Keratinocyte (primary cell): Measurements from ENCODE around the gene GRM7. TPM values are rescaled to one million over a fixed set of nuclear protein-coding genes. Genes with fewer than 3 reads are reported as not detected.

ENCODE experiments used
- DNase-seq: peaks from one replicate; pipeline ENCODE4 v3.0.0-alpha.2; 2011; ENCODE audit warnings: low read depth, missing footprints, low spot score
- FAIRE-seq: peaks from 2 replicates; lab custom pipeline; 2011; peaks lifted over from hg19 to GRCh38; lab: Jason Lieb, UNC
- H2AFZ ChIP-seq: 2 replicates; pipeline ENCODE4 v1.6.0; 2012; ENCODE audit warnings: low read length, control low read depth, inconsistent platforms; ENCODE audit not compliant: control insufficient read depth
- H3K27ac ChIP-seq: 2 replicates; pipeline ENCODE4 v1.5.1; 2011; ENCODE audit warnings: low read length; ENCODE audit not compliant: control insufficient read depth, insufficient read depth
- H3K27me3 ChIP-seq: 3 replicates; pipeline ENCODE4 v1.6.0; 2011; ENCODE audit warnings: low read length; ENCODE audit not compliant: control insufficient read depth, insufficient read depth; ENCODE audit errors: extremely low read depth
- H3K36me3 ChIP-seq, 2 experiments: 2 replicates in 1 of 2; 3 replicates in 1 of 2; pipeline ENCODE4 v1.5.1; 2011; ENCODE audit warnings: low read length in 2 of 2, mild to moderate bottlenecking in 1 of 2; ENCODE audit not compliant: control insufficient read depth in 2 of 2, insufficient read depth in 2 of 2; ENCODE audit errors: extremely low read depth in 1 of 2
- H3K4me1 ChIP-seq: 3 replicates; pipeline ENCODE4 v1.5.1; 2011; ENCODE audit warnings: low read length; ENCODE audit not compliant: control insufficient read depth, insufficient read depth; ENCODE audit errors: extremely low read depth
- H3K4me2 ChIP-seq: 3 replicates; pipeline ENCODE4 v1.6.0; 2011; ENCODE audit warnings: low read depth, low read length; ENCODE audit not compliant: control insufficient read depth, insufficient read depth; ENCODE audit errors: extremely low read depth
- H3K4me3 ChIP-seq, 3 experiments: fragments of 200-600 bp in 1 of 3; sonication (generic) in 1 of 3; 2 replicates in 2 of 3; 3 replicates in 1 of 3; pipeline ENCODE4 v1.5.1; 2011 to 2016; ENCODE audit warnings: low read length in 3 of 3, mild to moderate bottlenecking in 3 of 3, control low read depth in 2 of 3, inconsistent platforms in 1 of 3, low read depth in 1 of 3, mixed read lengths in 1 of 3, mixed run types in 1 of 3, moderate library complexity in 1 of 3; ENCODE audit not compliant: control insufficient read depth in 2 of 3, insufficient read depth in 2 of 3; ENCODE audit errors: extremely low read depth in 1 of 3
- H3K79me2 ChIP-seq: 2 replicates; pipeline ENCODE4 v1.6.0; 2012; ENCODE audit warnings: low read length; ENCODE audit not compliant: control insufficient read depth, insufficient read depth
- H3K9ac ChIP-seq: 3 replicates; pipeline ENCODE4 v1.6.0; 2011; ENCODE audit warnings: low read length; ENCODE audit not compliant: control insufficient read depth, insufficient read depth; ENCODE audit errors: extremely low read depth
- H3K9me1 ChIP-seq: 3 replicates; pipeline ENCODE4 v1.6.0; 2011; ENCODE audit warnings: low read length; ENCODE audit not compliant: control insufficient read depth, insufficient read depth; ENCODE audit errors: extremely low read depth
- H3K9me3 ChIP-seq: 2 replicates; pipeline ENCODE4 v1.5.1; 2012; ENCODE audit warnings: low read depth, low read length; ENCODE audit not compliant: control insufficient read depth
- H4K20me1 ChIP-seq: 3 replicates; pipeline ENCODE4 v1.6.0; 2011; ENCODE audit warnings: low read length; ENCODE audit not compliant: control insufficient read depth, insufficient read depth; ENCODE audit errors: extremely low read depth
- CTCF ChIP-seq, 3 experiments: IDR thresholded peaks in 1 of 3; conservative IDR thresholded peaks in 1 of 3; optimal IDR thresholded peaks in 1 of 3; 2 replicates in 2 of 3; 3 replicates in 1 of 3; pipeline versions ENCODE3 to v1.5.1; 2011; ENCODE audit warnings: low read length in 3 of 3, mild to moderate bottlenecking in 3 of 3, moderate library complexity in 2 of 3, control low read depth in 1 of 3, inconsistent platforms in 1 of 3; ENCODE audit not compliant: insufficient read depth in 2 of 3; ENCODE audit errors: extremely low read depth in 1 of 3
- EZH2 ChIP-seq: IDR thresholded peaks from one replicate; pipeline ENCODE4 v1.6.1; 2012; ENCODE audit warnings: inconsistent platforms, mild to moderate bottlenecking, low read length, moderate library complexity
- dilution Hi-C: fragments of 300-500 bp; cut with MboI; formaldehyde crosslinking; loops from one replicate; pipeline ENCODE4 v1.7.0; 2020; ENCODE audit warnings: low sequenced_read_pairs; ENCODE audit not compliant: extremely low pct_ligation_motif_present
- polyA plus RNA-seq, 5 experiments: library from polyadenylated mRNA; depleted of rRNA in 3 of 5; stranded (reverse) in 3 of 5; stranded (forward) in 1 of 5; unstranded in 1 of 5; fragments of >200 nt; gene quantifications; 1 replicate in 1 of 5; 2 replicates in 3 of 5; 3 replicates in 1 of 5; pipeline versions ENCODE4 v1.2.1 to v1.2.3, GENCODE V29; 2011 to 2012; ENCODE audit warnings: missing spikeins in 2 of 5, low read depth in 1 of 5, low replicate concordance in 1 of 5

The GRM7 gene
- polyA plus RNA-seq, 1 donor (not counting 4 experiments of a cell fraction or from before 2014, with no cell fraction given): not detected

- H3K9ac ChIP-seq: no peak overlapping the region
- no peaks in the 10 kb centered on the region for H3K36me3 ChIP-seq
- H3K4me2 ChIP-seq: no peak overlapping the region
- H3K9me3 ChIP-seq: no peaks in the 10 kb centered on the region
- dilution Hi-C loops: no loop called here
- DNase-seq (no peak), FAIRE-seq (no peak)
- no peak overlapping the region for H3K4me3 ChIP-seq
- no peaks in the 10 kb centered on the region for H3K4me1 ChIP-seq
- no peaks in the 10 kb centered on the region for H3K9me1 ChIP-seq
- no peaks in the 10 kb centered on the region for H4K20me1 ChIP-seq
- H3K27me3 ChIP-seq: no peaks in the 10 kb centered on the region
- TF ChIP-seq EZH2 (no peak), CTCF (optimal IDR thresholded peaks at IDR 0.05 in 1 of 3, IDR thresholded peaks at IDR 0.05 in 1 of 3, conservative IDR thresholded peaks at IDR 0.05 in 1 of 3; ENCODE audit: extremely low read depth in 1 of 3, insufficient read depth in 2 of 3, low read length in 3 of 3) (no peak)
- H3K27ac ChIP-seq: no peak overlapping the region
- H3K79me2 ChIP-seq: no peaks in the 10 kb centered on the region
- H2AFZ ChIP-seq: no peak overlapping the region
Measured at GRCh38 chr3:7650466-7650865, 789.6 kb downstream of the GRM7 start.

- dilution Hi-C loops: no loop called here
- Histone ChIP-seq H2AFZ (no peak overlapping the region), H3K79me2 (no peaks in the 10 kb centered on the region), H3K27ac (no peak overlapping the region), H3K36me3 (no peaks in the 10 kb centered on the region), H3K4me2 (no peak overlapping the region), H3K9me1 (no peaks in the 10 kb centered on the region), H3K4me1 (no peaks in the 10 kb centered on the region), H3K9ac (no peak overlapping the region), H4K20me1 (no peaks in the 10 kb centered on the region), H3K4me3 (no peak overlapping the region), H3K9me3 (no peaks in the 10 kb centered on the region), H3K27me3 (no peaks in the 10 kb centered on the region)
- TF ChIP-seq EZH2 (no peak), CTCF (optimal IDR thresholded peaks at IDR 0.05 in 1 of 3, IDR thresholded peaks at IDR 0.05 in 1 of 3, conservative IDR thresholded peaks at IDR 0.05 in 1 of 3; ENCODE audit: extremely low read depth in 1 of 3, insufficient read depth in 2 of 3, low read length in 3 of 3) (no peak)
- FAIRE-seq (no peak), DNase-seq (no peak)
Measured at GRCh38 chr3:7651274-7651673, 790.4 kb downstream of the GRM7 start.
